ENCODE data around the gene RDH8. TPM values are rescaled to one million over a fixed set of nuclear protein-coding genes. Genes with fewer than 3 reads are reported as not detected.

Gene RDH8
- total and polyA plus RNA-seq, 10 of the 15 experiments (the other 5 are each of a cell fraction or from before 2014, with no cell fraction given), result 0.04 to 0.58 (median 0.05) TPM; not detected in 7

- no peak for TF ChIP-seq EGR1 (IDR thresholded peaks at IDR 0.05; ENCODE audit: borderline replicate concordance in 1 of 2, low read depth in 2 of 2, low read length in 2 of 2)
- TF ChIP-seq ZZZ3 (IDR thresholded peaks at IDR 0.05; ENCODE audit: control insufficient read depth, insufficient read length, low read depth), result no peak
- TF ChIP-seq MLLT1 (IDR thresholded peaks at IDR 0.05), result no peak
- FAIRE-seq, result no peak
- no peaks in the 10 kb centered on the region for H3K4me1 ChIP-seq (ENCODE audit: control insufficient read depth, insufficient read depth, low read length)
- DNase-seq (ENCODE audit: low read depth, low spot score), result no peak
- intact Hi-C loops (cut with micrococcal nuclease; ENCODE audit: unreplicated experiment), result no loop called here
- H3K27ac ChIP-seq (ENCODE audit: control insufficient read depth, insufficient read depth), result no peak overlapping the region
- SMC1A ChIA-PET (ENCODE audit: uncharacterized antibody, unreplicated experiment), result interaction anchor here (0.6 kb wide), 1 partner anchor 46 kb away, joined by 3 read pairs; no protein-coding TSS in a partner anchor
- RAD21 ChIA-PET (ENCODE audit: unreplicated experiment), result no interaction called here
- no peak overlapping the region for H3K4me3 ChIP-seq
- POLR2A ChIA-PET, result no interaction called here
- 21% methylated on average over 3 of the region's 3 CpGs for WGBS (ENCODE audit: insufficient coverage, insufficient replicate concordance, low lambda C conversion rate, missing lambda C conversion rate)
- no peaks in the 10 kb centered on the region for H3K79me2 ChIP-seq (ENCODE audit: control insufficient read depth, insufficient read depth, low read length)
- no peaks in the 10 kb centered on the region for H4K20me1 ChIP-seq (ENCODE audit: control insufficient read depth, insufficient read depth)
- H2AFZ ChIP-seq (ENCODE audit: control insufficient read depth, low read depth, low read length), result no peak overlapping the region
- no peak overlapping the region for H3K4me2 ChIP-seq (ENCODE audit: control insufficient read depth, insufficient read depth)
- in situ Hi-C loops (cut with MboI), result no loop called here
- CTCF ChIA-PET, result interaction anchor here (1.6 to 2.5 kb wide), 2 partner anchors 9 to 21 kb away, joined by 3 to 11 read pairs; no protein-coding TSS in a partner anchor
- BruUV-seq (replicated peaks), result no TSS peak
- H3K9me3 ChIP-seq (replicated peaks; ENCODE audit: control insufficient read depth, insufficient read depth, low read length), result no peaks in the 10 kb centered on the region
- no peak overlapping the region for H3K9ac ChIP-seq (ENCODE audit: control insufficient read depth, insufficient read depth, low read length)
- peaks cover 0 to 2% of the 10 kb centered on the region in 2 experiments; a peak in 1 of 4 replicates for H3K27me3 ChIP-seq (replicated peaks in 1 of 2; ENCODE audit: control insufficient read depth in 2 of 2, insufficient read depth in 2 of 2, low read length in 1 of 2)
- no peaks in the 10 kb centered on the region for H3K36me3 ChIP-seq (ENCODE audit: control insufficient read depth in 2 of 2, insufficient read depth in 2 of 2, low read length in 1 of 2)
- no peak for ATAC-seq
These were observed 5.0 kb downstream of the RDH8 start for GRCh38 chr19:10018263-10018662.

DNA sequence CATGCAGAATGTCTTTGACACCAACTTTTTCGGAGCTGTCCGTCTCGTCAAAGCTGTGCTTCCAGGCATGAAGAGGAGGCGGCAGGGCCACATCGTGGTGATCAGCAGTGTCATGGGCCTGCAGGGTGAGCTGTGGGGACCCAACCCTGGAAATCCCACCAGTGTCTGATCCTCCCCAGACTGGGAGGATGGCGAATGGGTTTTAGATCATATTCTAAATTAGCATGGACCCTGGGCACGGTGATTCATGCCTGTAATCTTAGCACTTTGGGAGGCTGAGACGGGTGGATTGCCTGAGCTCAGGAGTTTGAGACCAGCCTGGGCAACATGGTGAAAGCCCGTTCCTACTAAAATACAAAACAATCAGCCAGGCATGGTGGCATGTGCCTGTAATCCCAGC is 5.5 kb downstream of the RDH8 start:
- H3K27me3 ChIP-seq (replicated peaks in 1 of 2; ENCODE audit: control insufficient read depth in 2 of 2, insufficient read depth in 2 of 2, low read length in 1 of 2), result no peaks in the 10 kb centered on the region
- H2AFZ ChIP-seq (ENCODE audit: control insufficient read depth, low read depth, low read length), result no peak overlapping the region
- no peaks in the 10 kb centered on the region for H3K79me2 ChIP-seq (ENCODE audit: control insufficient read depth, insufficient read depth, low read length)
- ChIA-PET RAD21 (ENCODE audit: unreplicated experiment) (no interaction called here), SMC1A (ENCODE audit: uncharacterized antibody, unreplicated experiment) (no interaction called here), POLR2A (no interaction called here), CTCF (interaction anchor here (0.7 to 2.5 kb wide), 3 partner anchors 9 to 20 kb away, joined by 3 to 11 read pairs (median 4); no protein-coding TSS in a partner anchor)
- no peaks in the 10 kb centered on the region for H3K4me1 ChIP-seq (ENCODE audit: control insufficient read depth, insufficient read depth, low read length)
- H3K4me2 ChIP-seq (ENCODE audit: control insufficient read depth, insufficient read depth), result no peak overlapping the region
- H3K9ac ChIP-seq (ENCODE audit: control insufficient read depth, insufficient read depth, low read length), result no peak overlapping the region
- no peak for TF ChIP-seq JUNB (IDR thresholded peaks at IDR 0.05)
- TF ChIP-seq ZNF217 (IDR thresholded peaks at IDR 0.05), result no peak
- TF ChIP-seq, protein P1, sequence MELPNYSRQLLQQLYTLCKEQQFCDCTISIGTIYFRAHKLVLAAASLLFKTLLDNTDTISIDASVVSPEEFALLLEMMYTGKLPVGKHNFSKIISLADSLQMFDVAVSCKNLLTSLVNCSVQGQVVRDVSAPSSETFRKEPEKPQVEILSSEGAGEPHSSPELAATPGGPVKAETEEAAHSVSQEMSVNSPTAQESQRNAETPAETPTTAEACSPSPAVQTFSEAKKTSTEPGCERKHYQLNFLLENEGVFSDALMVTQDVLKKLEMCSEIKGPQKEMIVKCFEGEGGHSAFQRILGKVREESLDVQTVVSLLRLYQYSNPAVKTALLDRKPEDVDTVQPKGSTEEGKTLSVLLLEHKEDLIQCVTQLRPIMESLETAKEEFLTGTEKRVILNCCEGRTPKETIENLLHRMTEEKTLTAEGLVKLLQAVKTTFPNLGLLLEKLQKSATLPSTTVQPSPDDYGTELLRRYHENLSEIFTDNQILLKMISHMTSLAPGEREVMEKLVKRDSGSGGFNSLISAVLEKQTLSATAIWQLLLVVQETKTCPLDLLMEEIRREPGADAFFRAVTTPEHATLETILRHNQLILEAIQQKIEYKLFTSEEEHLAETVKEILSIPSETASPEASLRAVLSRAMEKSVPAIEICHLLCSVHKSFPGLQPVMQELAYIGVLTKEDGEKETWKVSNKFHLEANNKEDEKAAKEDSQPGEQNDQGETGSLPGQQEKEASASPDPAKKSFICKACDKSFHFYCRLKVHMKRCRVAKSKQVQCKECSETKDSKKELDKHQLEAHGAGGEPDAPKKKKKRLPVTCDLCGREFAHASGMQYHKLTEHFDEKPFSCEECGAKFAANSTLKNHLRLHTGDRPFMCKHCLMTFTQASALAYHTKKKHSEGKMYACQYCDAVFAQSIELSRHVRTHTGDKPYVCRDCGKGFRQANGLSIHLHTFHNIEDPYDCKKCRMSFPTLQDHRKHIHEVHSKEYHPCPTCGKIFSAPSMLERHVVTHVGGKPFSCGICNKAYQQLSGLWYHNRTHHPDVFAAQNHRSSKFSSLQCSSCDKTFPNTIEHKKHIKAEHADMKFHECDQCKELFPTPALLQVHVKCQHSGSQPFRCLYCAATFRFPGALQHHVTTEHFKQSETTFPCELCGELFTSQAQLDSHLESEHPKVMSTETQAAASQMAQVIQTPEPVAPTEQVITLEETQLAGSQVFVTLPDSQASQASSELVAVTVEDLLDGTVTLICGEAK (IDR thresholded peaks at IDR 0.05; ENCODE audit: borderline replicate concordance), result no peak
- no peak for TF ChIP-seq IRF4 (IDR thresholded peaks at IDR 0.05; ENCODE audit: low read depth, low read length)
- no peak for TF ChIP-seq SREBF2 (IDR thresholded peaks at IDR 0.05; ENCODE audit: low read length)
- TF ChIP-seq ZNF622 (IDR thresholded peaks at IDR 0.05), result no peak
- TF ChIP-seq YY1 (IDR thresholded peaks at IDR 0.05; ENCODE audit: low read depth, low read length), result no peak
- no peak for TF ChIP-seq POU2F2 (IDR thresholded peaks at IDR 0.05; ENCODE audit: borderline replicate concordance, low read depth, low read length)
- TF ChIP-seq ESRRA (IDR thresholded peaks at IDR 0.05; ENCODE audit: low read length), result no peak
- no peak for TF ChIP-seq MYB (IDR thresholded peaks at IDR 0.05; ENCODE audit: borderline replicate concordance, low read depth, low read length)
- no peaks in the 10 kb centered on the region for H3K36me3 ChIP-seq (ENCODE audit: control insufficient read depth in 2 of 2, insufficient read depth in 2 of 2, low read length in 1 of 2)
- no peak for ATAC-seq
- no peak overlapping the region for H3K4me3 ChIP-seq
- no peak for FAIRE-seq
- no peaks in the 10 kb centered on the region for H4K20me1 ChIP-seq (ENCODE audit: control insufficient read depth, insufficient read depth)
- no peaks in the 10 kb centered on the region for H3K9me3 ChIP-seq (replicated peaks; ENCODE audit: control insufficient read depth, insufficient read depth, low read length)
- BruUV-seq (replicated peaks), result no TSS peak
- intact Hi-C loops (cut with micrococcal nuclease; ENCODE audit: unreplicated experiment), result no loop called here
- DNase-seq (ENCODE audit: low read depth, low spot score), result no peak
- in situ Hi-C loops (cut with MboI), result no loop called here
- no peak overlapping the region for H3K27ac ChIP-seq (ENCODE audit: control insufficient read depth, insufficient read depth)
- 29% methylated on average over 9 of the region's 9 CpGs for WGBS (ENCODE audit: insufficient coverage, insufficient replicate concordance, low lambda C conversion rate, missing lambda C conversion rate)

All from GM12878 (cell line).